ENCODE measurements around the gene FHIT.
"Not testable (repeated sequence)": the region's sequence is repeated elsewhere in the genome, so short reads cannot be mapped to it uniquely, and the experiment has no call there.

Gene FHIT

DNA sequence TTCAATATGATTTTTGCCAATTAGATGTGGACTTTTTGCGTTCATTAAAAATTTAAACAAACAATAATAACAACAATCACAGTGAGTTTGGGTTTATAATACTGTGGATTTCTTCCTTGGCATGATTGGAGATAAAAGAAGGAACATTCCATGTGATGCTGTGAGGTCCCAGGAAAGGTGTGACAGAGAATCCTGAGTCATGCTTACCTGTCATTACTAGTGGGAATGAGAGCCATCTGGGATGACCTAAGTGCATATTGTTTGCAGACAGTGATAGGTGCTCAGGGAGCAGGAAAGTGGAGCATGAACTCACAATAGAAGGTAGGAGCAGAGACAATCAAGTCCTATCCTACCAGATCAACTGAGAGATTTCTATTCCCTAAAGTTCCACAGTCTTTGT is 1434.9 kb downstream of the FHIT start:
- no peak overlapping the region for H3K27ac Mint-ChIP-seq
- no peaks in the 10 kb centered on the region for H3K27me3 Mint-ChIP-seq
- ATAC-seq (no peak), DNase-seq (no peak)
- H3K4me1 Mint-ChIP-seq, result peaks cover 6% of the 10 kb centered on the region
- H3K36me3 Mint-ChIP-seq (ENCODE audit: low read depth), result no peaks in the 10 kb centered on the region
- no peak overlapping the region for H3K4me3 Mint-ChIP-seq
- H3K9me3 Mint-ChIP-seq, result no peaks in the 10 kb centered on the region

DNA sequence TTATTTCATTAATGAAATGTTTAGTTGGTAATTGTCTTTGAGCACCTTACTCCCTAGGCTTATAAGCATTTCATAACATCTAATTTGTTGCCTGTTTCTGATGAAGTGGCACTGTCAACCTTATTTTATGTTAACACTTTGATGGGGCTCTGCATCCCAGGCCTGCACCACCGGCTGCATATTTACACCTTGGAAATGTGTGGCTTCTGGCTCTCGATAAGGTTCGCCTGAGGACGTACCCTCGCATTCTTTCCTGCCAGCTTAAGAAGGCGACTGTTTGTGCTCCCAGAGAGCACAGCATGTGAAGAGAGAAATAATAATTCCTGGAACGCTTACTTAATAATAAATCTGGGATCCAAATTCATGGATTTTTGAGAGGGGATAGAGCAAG is 1438.1 kb downstream of the FHIT start:
- H3K27ac Mint-ChIP-seq, result no peak overlapping the region
- H3K36me3 Mint-ChIP-seq (ENCODE audit: low read depth), result no peaks in the 10 kb centered on the region
- ATAC-seq (no peak), DNase-seq (no peak)
- no peak overlapping the region for H3K4me3 Mint-ChIP-seq
- H3K4me1 Mint-ChIP-seq, result peaks cover 2% of the 10 kb centered on the region
- H3K27me3 Mint-ChIP-seq, result no peaks in the 10 kb centered on the region
- H3K9me3 Mint-ChIP-seq, result no peaks in the 10 kb centered on the region

DNA sequence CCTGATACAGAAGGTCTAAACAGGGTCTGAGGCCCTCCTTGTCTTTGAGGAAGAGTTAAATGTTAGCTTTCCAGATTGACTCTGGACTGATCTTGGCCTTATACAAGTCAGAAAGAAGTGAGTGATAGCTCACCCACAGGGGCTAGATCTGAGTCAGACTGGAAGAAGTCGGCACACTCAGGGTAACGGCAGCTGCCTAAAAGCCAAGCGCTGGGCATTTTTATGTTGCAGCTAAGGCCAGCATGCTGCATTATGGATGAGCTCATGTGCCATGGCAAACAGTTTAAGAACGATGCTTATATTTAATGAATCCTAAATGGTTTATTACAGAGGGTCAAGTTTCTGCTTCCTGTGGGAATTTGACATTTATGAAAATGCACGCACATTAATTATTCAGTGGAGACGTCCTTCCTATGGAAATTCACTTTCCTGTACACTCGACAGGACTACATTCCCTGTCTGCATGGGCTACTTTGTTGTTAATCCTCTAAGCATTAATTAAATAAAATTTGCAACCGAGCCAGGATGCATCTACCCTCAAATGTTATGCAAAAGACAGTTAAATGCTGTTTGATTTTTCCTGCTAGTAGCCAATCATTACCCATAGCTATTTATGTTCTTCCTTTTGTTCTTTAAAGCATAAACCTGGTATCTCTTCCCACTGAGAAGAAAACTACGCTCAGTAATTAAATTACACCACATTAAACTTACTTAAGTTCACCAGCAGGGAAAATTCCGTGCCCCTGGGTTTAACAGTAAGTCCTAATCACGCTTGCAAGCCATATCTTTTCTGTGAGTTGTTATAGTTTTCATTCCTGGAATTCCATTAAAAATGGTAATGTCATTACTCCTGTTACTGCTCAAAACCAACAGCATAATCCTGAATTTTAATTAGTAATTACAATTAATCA is 1438.8 kb downstream of the FHIT start:
- no peak for ATAC-seq
- Mint-ChIP-seq H3K4me1 (peaks cover 2% of the 10 kb centered on the region), H3K4me3 (no peak overlapping the region), H3K9me3 (no peaks in the 10 kb centered on the region), H3K27me3 (no peaks in the 10 kb centered on the region), H3K36me3 (ENCODE audit: low read depth) (no peaks in the 10 kb centered on the region), H3K27ac (no peak overlapping the region)
- DNase-seq, result no peak

DNA sequence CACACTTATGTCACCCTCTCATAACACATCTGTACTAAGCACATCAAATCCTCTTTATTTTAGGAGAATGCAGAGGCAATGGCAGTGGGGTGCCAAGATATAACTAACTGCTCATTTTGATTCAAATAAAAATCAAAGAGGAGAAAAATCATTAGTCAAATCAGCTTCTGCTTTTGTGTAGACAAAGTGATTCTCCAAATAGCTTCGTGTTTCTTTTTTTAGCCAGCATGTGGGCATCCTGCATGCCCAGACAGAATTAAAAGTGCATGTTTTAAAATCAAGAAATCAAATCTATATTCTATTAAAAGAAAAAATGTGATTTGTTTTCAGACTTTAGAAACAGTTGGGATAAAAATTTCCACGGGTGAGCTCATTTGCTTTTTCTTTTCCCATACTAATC is 1440.1 kb downstream of the FHIT start:
- H3K4me3 Mint-ChIP-seq, result no peak overlapping the region
- peaks cover 2% of the 10 kb centered on the region for H3K4me1 Mint-ChIP-seq
- ATAC-seq (no peak), DNase-seq (no peak)
- H3K27me3 Mint-ChIP-seq, result no peaks in the 10 kb centered on the region
- H3K9me3 Mint-ChIP-seq, result no peaks in the 10 kb centered on the region
- no peaks in the 10 kb centered on the region for H3K36me3 Mint-ChIP-seq (ENCODE audit: low read depth)
- no peak overlapping the region for H3K27ac Mint-ChIP-seq

DNA sequence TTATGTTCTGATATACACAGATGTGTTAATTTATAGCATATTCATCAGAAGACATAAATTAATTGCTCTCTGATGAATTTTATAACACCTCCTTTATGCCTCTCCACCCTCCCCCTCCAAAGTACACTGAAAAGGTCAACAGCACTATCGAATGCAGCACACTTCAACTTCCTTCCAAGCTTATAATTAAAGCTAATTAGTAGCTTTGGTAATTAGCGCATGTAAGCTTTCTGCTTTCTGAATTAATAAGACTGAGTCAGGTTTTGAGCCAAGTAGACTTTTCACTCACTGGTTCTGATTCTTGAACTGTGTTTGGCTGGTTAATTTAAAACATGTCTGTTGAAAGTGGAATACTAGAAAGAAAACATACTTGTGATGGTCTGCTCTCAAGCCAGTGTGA is 1440.6 kb downstream of the FHIT start:
- H3K36me3 Mint-ChIP-seq (ENCODE audit: low read depth), result no peaks in the 10 kb centered on the region
- no peaks in the 10 kb centered on the region for H3K9me3 Mint-ChIP-seq
- no peak for ATAC-seq
- peaks cover 2% of the 10 kb centered on the region for H3K4me1 Mint-ChIP-seq
- no peak for DNase-seq
- no peaks in the 10 kb centered on the region for H3K27me3 Mint-ChIP-seq
- no peak overlapping the region for H3K27ac Mint-ChIP-seq
- no peak overlapping the region for H3K4me3 Mint-ChIP-seq

DNA sequence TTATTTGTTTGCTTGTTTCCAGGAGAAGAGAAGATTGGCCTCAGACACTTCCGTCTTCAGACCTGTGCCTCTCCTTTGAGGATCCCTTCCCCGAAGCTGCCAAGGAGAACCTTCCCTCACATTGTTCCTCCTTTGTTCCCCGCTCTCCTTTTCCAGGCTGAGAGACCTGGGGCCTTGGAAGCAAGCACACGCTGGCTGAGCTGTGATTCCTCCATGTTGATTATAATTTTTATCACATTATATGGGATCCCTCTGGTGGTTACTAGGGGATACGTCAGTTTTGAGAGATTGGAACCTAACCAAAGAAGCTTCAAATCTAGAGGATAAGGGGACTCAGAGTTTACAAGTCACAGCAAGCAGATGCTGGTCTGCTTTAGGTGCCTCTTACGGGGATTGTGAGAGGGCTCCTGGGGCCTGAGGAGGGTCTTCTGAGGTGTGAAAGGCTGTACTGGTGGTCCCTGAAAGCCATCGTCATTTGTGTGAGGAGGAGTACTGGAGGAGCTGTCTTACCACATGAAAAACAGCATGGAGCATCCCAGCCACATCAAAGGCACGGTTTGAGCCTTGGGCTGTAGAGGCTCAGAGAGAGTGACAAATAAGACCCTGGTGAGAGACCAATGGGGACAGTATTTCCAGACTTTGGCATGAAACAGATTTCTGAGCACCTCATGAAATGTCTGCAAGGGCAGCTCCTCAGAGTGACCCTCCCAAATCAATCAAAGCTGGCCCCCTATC is 1441.4 kb downstream of the FHIT start:
- DNase-seq, result no peak
- no peak for ATAC-seq
- Mint-ChIP-seq H3K4me3 (no peak overlapping the region), H3K9me3 (no peaks in the 10 kb centered on the region), H3K4me1 (peaks cover 2% of the 10 kb centered on the region), H3K27ac (no peak overlapping the region), H3K27me3 (no peaks in the 10 kb centered on the region), H3K36me3 (ENCODE audit: low read depth) (no peaks in the 10 kb centered on the region)

DNA sequence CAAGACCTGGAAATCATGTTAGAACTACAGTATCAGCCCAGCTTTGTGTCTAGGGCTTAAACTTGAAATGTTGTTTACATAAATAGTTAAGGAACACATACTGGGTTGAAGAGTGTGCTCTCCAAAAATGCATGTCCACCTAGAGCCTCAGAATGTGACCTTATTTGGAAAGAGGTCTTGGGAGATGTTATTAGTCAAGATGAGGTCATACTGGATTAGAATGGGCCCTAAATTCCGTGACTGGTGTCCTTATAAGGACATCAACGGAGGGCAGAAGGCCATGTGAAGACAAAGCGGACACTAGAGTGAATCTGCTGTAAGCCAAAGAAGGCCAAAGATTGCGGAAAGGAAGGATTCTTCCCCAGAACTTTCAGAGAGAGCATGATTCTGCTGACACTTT is 1442.2 kb downstream of the FHIT start:
- Mint-ChIP-seq H3K4me1 (peaks cover 2% of the 10 kb centered on the region), H3K27me3 (no peaks in the 10 kb centered on the region), H3K9me3 (no peaks in the 10 kb centered on the region), H3K27ac (no peak overlapping the region), H3K4me3 (no peak overlapping the region), H3K36me3 (ENCODE audit: low read depth) (no peaks in the 10 kb centered on the region)
- ATAC-seq (no peak), DNase-seq (no peak)

DNA sequence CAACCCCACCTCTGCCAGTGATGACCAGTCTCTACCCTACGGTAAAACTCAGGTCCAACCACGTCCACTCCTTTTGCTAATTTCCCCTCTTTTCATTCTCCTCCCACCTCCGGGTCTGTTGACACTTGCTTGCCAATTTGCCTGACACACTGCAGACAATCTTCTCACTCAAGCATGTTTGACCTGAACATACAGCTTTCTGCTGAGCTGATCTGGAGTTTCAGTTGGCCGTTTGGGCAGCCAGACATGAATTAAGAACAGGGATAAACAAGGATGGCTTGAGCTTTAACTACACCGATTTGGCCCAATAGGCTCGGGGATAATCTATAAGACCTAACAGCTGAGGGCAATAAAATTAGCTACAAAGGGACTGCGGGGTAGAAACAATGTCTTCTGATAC is 1442.8 kb downstream of the FHIT start:
- H3K36me3 Mint-ChIP-seq (ENCODE audit: low read depth), result no peaks in the 10 kb centered on the region

DNA sequence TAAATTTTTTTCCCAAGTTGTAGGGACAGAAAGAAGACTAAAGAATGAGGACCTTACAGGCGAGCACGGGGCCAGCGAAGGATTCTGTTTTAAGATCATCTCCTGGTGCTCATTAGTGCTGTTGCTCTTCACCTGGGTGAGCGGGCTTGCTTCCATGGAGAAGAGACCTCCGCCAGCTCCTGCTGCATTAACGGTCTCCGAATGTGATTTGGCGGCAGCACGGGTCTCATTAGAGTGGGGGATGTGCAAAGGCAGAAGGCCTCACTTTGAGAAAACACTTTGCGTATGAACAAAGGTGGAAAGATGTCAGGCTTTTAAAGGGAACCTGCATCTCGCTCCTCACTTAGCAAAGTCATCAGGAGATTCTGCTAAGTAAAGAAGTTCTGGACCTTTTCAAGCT is 1448.0 kb downstream of the FHIT start:
- Mint-ChIP-seq H3K27me3 (no peaks in the 10 kb centered on the region), H3K9me3 (no peaks in the 10 kb centered on the region), H3K36me3 (ENCODE audit: low read depth) (no peaks in the 10 kb centered on the region), H3K4me1 (peaks cover 2% of the 10 kb centered on the region), H3K4me3 (no peak overlapping the region), H3K27ac (no peak overlapping the region)
- ATAC-seq (no peak), DNase-seq (no peak)

More for the DNA sequence above, 1442.8 kb downstream of the FHIT start:
- Mint-ChIP-seq H3K4me1 (peaks cover 2% of the 10 kb centered on the region), H3K4me3 (no peak overlapping the region), H3K27me3 (no peaks in the 10 kb centered on the region), H3K27ac (no peak overlapping the region), H3K9me3 (no peaks in the 10 kb centered on the region)
- no peak for ATAC-seq
- no peak for DNase-seq

DNA sequence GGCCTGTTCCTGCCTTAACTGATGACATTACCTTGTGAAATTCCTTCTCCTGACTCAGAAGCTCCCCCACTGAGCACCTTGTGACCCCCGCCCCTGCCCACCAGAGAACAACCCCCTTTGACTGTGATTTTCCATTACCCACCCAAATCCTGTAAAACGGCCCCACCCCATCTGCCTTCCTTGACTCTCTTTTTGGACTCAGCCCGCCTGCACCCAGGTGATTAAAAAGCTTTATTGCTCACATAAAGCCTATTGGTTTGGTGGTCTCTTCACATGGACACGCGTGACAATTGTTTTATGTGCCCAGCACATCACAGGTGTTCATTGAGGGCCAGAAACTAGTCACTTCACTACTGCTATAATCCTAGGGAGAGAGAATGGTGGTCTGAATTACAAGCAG is 1448.8 kb downstream of the FHIT start:
- not testable (repeated sequence) for H3K36me3 Mint-ChIP-seq (ENCODE audit: low read depth); DNase-seq; H3K4me1 Mint-ChIP-seq; H3K4me3 Mint-ChIP-seq; H3K9me3 Mint-ChIP-seq; ATAC-seq; H3K27ac Mint-ChIP-seq; H3K27me3 Mint-ChIP-seq

DNA sequence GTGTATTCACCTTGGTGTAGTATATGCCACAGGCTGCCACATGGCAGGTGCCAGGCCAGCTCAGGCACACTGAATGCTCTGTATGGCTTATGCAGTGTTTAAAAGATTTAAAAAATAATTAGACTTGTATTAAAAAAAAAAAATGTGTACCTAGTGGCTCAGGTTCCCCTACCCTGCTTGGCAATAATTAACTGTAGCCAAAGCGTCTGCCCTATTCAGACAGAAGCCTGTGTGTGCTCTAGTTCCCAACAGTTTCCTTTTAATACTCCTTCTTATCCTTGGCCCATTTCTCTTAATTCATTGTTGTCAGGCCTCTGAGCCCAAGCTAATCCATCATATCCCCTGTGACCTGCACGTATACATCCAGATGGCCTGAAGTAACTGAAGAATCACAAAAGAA is 1449.2 kb downstream of the FHIT start:
- no peak overlapping the region for H3K27ac Mint-ChIP-seq
- no peak for DNase-seq
- H3K36me3 Mint-ChIP-seq (ENCODE audit: low read depth), result no peaks in the 10 kb centered on the region
- H3K27me3 Mint-ChIP-seq, result no peaks in the 10 kb centered on the region
- no peak for ATAC-seq
- no peaks in the 10 kb centered on the region for H3K9me3 Mint-ChIP-seq
- H3K4me1 Mint-ChIP-seq, result peaks cover 2% of the 10 kb centered on the region
- H3K4me3 Mint-ChIP-seq, result no peak overlapping the region

DNA sequence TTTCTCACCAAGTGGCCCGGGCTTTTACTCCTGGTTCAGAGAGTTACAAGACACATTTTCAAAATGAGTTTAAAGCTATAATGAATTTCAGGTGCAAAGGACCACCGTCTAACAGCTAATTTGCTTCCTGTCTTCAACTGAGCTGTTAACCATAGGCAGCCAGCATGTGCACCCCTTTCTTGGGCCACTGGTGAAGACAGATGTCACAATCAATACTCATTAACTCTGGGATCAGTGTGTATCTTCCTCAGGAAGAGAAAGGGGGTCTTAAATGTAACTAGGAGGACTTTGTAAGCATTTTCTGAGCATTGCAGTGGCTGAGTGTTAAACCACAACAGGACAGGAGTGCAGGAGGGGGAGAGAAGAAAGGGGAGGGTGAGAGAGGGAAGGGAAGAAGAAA is 1450.8 kb downstream of the FHIT start:
- no peak overlapping the region for H3K4me3 Mint-ChIP-seq
- H3K4me1 Mint-ChIP-seq, result peaks cover 2% of the 10 kb centered on the region
- no peak overlapping the region for H3K27ac Mint-ChIP-seq
- H3K27me3 Mint-ChIP-seq, result no peaks in the 10 kb centered on the region
- H3K36me3 Mint-ChIP-seq (ENCODE audit: low read depth), result no peaks in the 10 kb centered on the region
- ATAC-seq (no peak), DNase-seq (no peak)
- H3K9me3 Mint-ChIP-seq, result no peaks in the 10 kb centered on the region

DNA sequence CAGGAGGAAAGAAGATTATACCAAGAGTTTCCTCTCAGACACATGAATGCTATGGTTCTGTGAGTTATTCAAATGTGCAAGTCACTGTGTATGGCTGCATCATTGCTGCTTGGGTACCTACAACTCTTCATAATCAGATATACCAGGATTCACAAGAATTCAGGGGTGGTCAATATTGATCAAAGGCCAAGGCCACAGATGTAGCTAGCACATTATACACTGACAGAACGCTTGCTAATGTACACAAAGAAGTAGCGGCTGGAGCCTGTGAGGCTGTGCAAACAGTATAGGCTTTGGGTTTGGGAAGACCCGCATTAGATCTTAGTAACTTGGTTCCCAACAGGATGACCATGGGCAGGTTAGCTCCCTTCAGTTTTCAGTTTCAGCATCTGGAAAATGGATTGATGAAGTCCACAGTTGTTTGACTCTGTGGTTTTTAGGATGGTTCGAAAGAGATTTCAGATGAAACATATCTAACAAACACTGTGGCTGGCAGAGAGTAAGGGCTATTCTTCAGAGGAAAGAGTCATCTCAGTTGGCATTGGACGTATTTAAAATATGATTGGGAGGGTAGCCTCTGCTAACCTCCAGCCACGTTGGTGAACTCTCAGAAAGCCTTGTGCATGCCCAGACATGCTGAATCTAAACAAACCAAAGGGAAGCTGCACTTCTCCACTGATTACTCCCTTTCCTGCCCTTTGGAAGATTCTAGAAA is 1452.7 kb downstream of the FHIT start:
- DNase-seq (no peak), ATAC-seq (no peak)
- Mint-ChIP-seq H3K4me3 (no peak overlapping the region), H3K27ac (no peak overlapping the region), H3K4me1 (peaks cover 2% of the 10 kb centered on the region), H3K9me3 (no peaks in the 10 kb centered on the region), H3K27me3 (no peaks in the 10 kb centered on the region), H3K36me3 (ENCODE audit: low read depth) (peaks cover 2% of the 10 kb centered on the region)

DNA sequence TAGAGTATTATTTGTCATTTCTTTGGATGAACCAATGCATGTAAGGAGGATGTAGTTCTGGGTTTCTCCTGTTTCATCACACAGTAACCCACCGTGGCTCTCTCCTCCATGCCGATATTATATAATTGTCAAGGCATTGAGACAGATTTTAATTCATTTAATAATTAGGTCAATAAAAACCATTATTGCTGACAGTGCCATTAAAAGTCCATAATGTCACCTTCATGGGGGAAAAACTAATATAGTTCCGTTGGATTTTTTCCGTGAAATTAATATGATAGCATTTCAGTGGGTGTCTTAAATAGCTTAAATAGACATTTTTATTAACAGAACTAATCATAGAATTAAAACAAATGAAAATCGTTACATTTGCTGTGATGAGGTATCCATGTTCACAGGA is 1453.7 kb downstream of the FHIT start:
- no peaks in the 10 kb centered on the region for H3K9me3 Mint-ChIP-seq
- DNase-seq (no peak), ATAC-seq (no peak)
- peaks cover 1% of the 10 kb centered on the region for H3K4me1 Mint-ChIP-seq
- no peak overlapping the region for H3K4me3 Mint-ChIP-seq
- H3K36me3 Mint-ChIP-seq (ENCODE audit: low read depth), result peaks cover 2% of the 10 kb centered on the region
- no peak overlapping the region for H3K27ac Mint-ChIP-seq
- no peaks in the 10 kb centered on the region for H3K27me3 Mint-ChIP-seq

DNA sequence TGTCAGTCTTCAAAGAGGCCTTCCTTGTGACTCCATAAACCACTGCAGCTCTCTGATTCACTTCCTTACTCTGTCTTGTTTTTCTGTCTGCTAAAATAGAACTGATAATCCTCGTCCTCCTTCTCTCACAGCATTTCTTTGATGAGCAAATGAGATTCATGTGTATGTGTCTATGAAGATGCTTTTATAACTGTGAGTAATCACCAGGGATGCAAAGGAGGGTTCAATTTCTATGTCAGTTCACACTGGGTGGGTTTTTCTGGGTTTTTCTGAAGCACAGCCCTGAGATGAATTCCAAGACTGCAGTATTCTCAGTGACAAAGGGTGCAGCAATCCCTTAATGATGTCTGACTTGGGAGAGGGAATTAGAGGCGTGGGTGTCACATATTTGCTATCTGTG is 1454.8 kb downstream of the FHIT start:
- H3K9me3 Mint-ChIP-seq, result no peaks in the 10 kb centered on the region
- H3K4me3 Mint-ChIP-seq, result no peak overlapping the region
- no peaks in the 10 kb centered on the region for H3K4me1 Mint-ChIP-seq
- no peaks in the 10 kb centered on the region for H3K27me3 Mint-ChIP-seq
- ATAC-seq (no peak), DNase-seq (no peak)
- no peak overlapping the region for H3K27ac Mint-ChIP-seq
- H3K36me3 Mint-ChIP-seq (ENCODE audit: low read depth), result peaks cover 2% of the 10 kb centered on the region
